GM23248 (cell line): ENCODE measurements around the gene PLK2.

Experiments used
- EZH2 ChIP-seq: fragments of 200-600 bp; sonication (generic); IDR thresholded peaks from 2 replicates; pipeline ENCODE4 v1.6.1; 2018; ENCODE audit warnings: antibody characterized with exemption, mild to moderate bottlenecking; ENCODE audit not compliant: insufficient read depth, poor library complexity, severe bottlenecking
- EZH2phosphoT487 ChIP-seq: fragments of 200-600 bp; sonication (generic); IDR thresholded peaks from 2 replicates; pipeline ENCODE4 v1.6.1; 2018; ENCODE audit warnings: antibody characterized with exemption, moderate library complexity, mild to moderate bottlenecking, low read depth; ENCODE audit not compliant: insufficient read depth

DNA sequence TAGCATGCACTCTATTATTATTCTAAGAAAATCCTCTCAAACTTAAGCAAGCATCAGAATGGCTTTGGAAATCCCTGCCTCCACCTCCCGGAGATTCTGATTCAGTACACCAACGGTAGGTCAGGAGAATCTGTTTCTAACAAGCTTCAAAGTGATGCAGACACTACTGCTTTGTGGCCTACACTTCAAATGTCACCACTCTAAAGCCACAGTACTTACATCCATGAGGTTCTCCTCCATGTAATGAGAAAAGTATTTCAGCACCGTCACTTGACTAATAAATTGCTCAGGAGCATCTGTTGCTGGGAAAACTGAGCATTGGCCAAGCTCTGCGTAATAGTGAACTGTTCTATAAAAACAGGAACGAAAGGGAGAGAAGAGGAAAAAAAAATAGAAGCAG, 4.8 kb downstream of the PLK2 start:
- TF ChIP-seq EZH2 (no peak), EZH2phosphoT487 (no peak)
